NCI-H1694 (cell line): ENCODE results near the gene SGCA.

Source experiments
- DNase-seq: peaks from one replicate; lab custom pipeline; 2025; lab: John Stamatoyannopoulos, UW

The SGCA gene

DNA sequence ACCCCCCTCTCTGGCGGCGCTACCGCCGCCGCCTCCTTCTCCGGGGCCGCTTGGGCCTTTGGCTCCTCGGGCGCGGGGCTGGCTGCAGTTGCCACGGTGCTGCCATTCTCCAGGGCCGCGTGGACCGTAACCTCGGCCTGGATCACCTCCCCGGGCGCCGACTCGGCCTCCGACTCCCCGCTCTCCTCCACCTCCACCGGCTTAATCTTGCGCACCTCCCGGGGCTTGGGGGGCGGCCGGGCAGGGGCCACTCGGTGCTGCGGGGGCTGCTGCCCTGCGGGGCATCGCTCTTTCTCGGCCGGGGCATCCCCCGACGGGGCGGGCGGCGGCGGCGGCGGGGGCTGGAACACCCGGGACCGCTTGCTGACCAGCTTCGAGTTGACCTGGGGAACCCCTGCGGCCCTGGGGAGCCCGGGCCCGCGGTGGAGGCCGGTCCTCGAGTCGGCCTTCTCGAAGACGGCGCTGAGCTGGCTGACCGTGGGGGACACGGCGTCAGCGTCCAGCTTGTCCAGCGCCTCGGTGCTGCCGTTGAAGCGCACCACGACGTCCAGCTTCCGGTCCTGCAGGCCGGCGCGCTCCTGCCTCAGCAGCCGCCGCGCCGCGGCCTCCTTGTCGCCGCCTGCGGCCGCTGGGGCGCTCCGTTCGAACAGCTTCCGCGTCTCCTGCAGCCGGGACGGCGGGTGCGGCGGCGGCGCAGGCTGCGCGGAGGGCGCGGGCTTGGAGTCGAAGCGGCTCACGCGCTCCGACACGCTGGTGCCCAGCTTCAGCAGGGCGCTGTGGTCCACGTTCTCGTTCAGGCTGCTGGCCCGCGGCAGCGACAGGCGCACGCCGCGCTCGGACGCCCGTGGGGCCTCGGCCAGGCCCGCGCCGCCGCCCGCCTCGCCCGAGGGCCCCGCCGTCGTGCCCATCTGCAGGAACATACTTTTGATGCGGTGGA, 16.1 kb upstream of the SGCA start:
- no peak for DNase-seq

DNA sequence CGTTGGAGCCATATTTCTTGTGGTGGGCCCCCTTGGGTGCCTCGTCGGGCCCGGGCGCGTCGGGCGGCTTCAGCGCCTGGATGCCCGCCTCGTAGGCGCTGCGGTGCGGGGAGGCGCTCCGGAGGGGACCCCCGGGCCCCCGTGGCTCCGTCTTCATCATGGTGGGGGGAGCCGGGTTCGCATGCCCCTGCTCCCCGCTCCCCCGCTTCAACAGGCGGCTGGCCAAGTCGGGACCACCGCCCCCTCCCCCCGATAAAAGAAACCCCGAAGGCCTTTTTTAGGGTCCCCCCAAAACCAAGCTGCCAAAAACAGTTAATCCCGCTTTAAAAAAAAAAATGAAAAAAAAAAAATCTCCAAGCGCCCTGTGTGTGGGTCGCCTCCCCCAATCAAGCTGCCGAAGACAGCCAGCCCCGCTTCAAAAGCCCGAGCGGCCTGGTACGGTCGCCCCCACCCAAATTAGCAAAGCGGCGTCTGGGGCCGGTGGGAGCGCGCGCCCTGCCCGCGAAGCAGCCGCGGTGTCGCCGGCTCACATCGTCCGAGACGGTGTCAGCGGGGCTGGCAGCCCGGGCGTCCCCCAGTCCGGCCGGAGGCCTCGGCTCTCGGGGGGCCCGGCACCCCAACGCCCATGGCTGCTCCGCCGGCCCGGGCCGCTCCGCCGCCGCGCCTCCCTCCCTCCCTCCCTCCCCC, 15.3 kb upstream of the SGCA start, which contains the start of gene PPP1R9B:
Gene PPP1R9B, minus strand, starts transcription at position 324 of the 687 bp plus-strand sequence. Its CDS starts 164 bp downstream, at position 160.
- no peak for DNase-seq

DNA sequence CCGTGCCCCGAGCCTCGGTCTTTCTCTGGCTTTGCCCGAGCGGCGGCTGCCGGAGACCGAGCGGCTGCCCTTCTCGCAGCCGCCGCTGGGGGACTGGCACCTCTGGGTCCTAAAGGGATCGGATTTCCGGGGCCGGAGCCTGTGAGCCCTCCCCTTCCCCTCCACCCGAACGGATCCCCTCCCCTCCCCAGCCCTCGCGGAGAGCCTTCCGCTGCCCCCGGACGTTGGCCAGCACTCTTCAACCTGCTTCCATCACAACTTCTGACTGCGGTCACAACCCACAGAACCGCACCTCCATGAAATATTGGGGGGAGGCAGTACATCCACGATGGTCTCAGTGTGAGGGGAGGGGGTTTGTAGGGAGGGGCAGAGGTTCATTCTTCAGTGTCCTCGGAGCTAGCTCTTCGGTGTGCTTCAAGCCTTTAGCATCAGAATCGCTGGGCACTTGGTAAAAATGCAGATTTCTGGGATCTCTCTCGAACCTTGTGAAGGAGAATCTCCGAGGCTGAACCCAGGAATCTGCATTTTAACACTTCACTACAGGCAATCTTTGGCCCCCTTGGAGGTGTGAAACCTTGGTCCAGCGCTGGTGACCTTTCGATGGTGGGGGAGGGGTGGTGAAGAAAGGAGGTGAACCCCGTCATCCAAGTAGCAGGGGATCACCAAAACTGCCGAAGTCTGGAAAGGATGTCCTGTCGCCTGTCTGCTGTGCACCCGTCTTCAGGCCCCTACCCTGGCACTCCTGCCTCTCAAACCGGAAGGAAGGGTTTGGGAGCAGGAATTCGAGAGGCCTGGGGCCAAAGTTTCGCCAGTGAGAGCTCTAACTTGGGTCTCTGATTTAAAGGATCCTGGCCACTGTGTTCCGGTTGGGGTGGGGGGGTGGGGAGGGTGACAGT, 14.5 kb upstream of the SGCA start:
- peak; percentile 57 for DNase-seq

DNA sequence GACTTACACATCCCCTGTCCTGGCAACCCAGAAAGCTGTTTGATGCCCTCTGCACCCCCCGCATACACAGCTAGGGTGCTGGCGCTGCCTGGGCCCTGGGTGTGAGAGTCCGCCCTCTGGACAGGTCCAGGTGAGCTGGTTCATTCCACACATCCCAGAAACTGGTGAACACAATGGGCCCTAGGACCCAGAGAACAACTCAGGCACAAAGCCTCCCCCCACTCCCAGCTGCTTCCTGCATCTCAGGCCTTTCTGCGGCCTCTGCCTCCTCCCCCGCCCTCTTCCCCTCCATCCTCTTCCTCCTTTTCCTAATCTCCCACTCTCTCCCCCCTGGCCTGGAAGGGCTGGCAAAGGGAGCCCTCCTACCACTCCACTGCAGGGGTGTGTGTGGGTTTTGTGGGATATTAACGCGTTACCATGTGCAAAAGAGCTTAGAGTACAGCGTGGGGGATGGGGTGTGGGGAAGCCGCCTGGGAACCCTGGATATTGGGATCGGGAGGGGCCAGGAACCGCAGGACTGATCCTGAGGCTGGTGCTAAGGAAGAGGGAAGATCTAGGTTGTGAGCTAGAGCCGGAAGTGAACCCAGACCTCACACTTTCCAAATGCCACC, 13.8 kb upstream of the SGCA start:
- DNase-seq, result peak; percentile 87

DNA sequence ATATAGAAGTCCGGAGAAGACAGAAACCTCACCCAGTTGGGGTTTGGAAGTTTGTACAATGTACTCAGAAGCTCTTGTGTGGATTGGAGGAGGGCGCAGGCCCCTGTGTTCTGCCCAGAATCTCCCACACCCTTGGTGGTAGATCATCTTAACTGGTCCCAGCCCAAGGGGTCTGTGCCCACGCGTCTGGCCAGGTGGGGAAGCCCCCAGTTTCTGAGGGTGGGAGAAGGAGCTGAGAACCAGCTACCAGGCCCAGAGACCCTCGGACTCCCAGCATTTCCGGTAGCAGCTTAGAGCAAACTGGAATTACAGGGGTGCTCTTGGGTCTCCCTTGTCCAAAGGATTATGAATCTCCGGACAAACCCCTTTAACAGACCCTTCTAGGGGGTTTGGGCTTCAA, 13.1 kb upstream of the SGCA start:
- DNase-seq, result no peak

DNA sequence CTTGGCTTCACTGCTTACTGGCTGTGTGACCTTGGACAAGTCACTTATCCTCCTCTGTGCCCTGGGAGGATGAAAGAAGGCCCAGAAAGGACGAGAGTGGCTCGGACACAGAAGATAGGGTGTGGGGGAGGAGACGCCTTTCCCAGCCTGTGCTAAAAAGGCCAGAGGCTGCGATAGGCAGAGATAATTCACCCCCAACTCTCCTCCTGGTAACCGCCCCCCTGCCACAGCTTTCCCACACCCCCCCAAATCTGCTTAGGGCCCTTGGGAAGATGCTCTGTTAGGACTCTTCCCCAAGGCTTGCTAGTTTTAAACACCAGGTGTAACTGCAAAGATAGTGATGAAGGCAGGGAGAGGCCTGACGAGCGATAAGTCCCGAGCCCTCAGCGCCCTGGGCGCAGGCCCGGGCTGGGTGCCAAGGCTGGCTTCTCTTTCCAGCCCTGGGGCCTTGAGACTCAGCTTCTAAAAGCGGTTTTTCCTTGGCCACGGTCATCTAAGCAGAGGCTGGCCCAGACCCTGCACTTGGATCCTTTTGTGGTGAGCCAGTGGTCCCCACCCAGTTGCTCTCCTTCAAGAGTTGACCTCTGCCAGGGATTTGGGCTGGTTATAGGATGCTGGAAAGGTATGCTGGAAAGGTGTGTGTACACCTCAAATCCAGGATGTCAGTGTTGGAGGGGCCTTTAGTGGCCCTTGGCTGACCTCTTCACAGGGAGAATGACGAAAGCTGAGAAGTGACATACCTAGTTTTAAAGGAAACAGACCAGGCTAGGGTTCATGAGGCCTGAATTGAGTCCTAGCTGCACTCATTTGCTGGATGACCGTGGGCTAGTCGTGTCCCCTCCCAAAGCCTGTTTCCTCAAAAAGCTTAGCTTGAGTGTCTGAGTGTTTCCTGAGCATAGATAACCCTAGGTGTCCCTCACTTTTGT, 11.9 kb upstream of the SGCA start:
- DNase-seq, result no peak

DNA sequence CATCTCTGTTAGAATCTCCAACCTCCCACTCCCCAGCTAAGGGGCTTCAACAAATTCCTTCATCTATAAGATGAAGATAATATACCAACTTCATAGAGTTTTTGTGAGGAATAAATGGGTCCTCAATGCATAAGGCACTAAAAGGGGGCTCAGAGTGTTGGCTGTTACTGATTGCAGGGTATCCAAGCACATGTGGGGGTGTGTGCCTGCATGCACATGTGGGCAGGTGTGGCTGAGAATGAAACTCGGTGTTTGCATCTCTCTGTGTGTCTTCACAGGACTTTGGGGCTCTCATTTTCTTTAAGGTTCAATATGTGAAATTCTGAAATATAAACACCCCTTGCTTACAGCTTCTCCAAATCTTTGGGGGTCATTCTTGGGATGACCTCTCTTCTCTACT, 11.2 kb upstream of the SGCA start:
- DNase-seq, result no peak

DNA sequence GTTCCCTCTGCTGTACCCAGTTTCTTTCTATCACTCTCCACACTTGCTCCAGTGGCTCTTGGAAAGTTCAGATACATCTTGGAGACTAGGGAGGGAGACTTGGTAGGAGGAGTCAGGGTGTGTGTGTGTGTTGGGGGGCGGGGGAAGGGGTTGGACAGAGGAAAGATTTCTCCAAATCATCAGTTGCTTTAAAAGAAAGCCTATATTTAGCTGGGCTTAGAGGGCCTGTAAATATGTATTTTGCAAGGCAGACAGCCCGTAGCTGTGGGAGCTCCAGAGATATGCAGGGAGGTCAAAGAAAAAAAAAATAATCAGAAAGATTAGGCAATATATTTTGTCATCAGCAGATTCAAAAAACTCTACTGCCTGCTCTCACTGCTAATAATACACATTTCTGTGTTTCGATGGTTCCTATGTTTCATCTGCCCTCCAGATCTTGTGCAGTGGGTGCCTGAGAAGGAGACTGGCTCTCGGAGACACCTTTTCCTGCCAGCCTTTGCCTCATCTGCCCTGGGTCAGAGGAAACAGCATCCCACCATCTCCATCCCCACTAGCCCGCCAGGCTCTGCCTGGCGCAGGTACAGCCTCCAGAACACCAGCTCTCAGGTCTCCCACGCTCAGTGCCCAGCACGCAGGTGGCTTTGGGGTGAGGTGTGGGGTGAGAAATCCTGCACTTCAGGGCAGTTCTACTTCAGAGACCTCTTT, 10.5 kb upstream of the SGCA start:
- DNase-seq, result no peak

DNA sequence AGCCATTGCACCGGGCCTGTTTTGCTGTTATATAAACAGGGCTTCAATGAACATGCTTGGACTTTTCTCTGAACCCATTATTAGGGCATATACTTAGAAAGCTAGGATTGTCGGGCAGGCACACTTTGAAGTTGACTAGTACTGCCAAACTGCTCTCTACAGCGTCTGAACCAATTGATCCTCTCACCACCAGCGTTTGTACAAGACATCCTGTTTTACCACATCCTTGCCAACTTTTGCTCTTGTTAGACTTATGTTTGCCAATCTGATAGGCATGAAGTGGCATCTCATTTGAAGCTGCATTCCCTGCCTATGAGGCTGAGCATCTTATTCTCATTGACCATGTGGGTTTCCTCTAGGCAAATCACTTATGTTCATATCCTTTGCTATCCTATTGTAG, 7.9 kb upstream of the SGCA start:
- no peak for DNase-seq

DNA sequence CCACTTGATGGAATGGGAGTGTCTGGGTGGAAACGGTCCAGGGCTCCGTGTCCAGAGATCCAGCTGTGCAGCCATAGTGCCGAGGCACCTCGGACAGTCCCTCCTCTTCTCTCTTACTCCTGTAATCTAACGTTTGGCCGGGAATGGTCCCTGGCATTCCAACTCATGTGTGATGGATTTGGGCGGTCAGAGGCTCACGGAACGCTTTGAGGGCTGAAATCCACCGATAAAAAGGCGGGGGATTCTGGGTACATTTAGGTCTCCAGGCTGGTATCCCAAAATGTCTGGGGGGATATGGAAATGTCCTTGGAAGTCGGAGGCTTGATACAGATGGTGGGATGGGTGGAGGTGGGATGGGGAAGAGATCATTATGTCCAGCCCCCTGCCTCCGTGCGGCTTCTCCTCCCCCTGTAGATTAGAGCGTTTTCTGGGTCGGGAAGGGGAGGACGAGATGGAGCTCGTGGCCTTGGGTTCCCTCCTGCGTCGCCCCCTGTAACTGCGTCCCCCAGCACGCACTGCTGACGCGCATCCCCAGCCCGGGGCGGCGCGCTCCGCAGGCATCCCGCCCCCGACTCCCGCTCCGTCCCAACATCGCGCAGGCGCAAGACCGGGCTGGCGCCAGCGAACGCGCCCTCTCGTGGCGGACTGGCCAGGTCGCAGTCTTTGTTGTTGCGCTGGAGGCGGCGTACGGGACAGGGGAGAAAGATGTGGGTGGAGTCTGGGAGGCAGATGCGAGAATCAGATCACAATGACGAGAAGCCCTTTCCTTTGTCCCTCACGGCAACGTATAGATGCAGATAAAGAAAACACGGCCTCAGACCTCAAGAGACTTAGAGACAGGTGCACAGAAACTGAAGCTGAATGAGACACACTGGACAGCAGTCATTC, 4.5 kb upstream of the SGCA start:
- peak; percentile 90 for DNase-seq

DNA sequence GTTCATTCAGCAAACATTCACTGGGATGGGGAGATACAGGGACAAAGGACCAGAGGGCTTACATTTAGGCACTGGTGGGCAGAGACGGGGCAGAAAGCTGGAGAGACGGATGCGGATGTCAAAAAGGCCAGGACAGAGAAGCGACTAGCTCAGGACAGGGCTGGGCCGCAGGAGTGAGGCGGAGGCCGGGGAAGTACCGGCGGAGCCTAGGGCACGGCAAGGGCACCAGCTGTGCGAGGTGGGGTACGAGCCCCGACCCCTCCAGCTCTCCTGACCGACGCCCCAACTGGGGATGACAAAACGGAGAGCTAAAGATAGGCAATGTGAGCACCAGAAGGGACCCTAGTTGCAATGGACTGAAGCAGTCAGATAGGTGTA, 3.9 kb upstream of the SGCA start:
- no peak for DNase-seq

DNA sequence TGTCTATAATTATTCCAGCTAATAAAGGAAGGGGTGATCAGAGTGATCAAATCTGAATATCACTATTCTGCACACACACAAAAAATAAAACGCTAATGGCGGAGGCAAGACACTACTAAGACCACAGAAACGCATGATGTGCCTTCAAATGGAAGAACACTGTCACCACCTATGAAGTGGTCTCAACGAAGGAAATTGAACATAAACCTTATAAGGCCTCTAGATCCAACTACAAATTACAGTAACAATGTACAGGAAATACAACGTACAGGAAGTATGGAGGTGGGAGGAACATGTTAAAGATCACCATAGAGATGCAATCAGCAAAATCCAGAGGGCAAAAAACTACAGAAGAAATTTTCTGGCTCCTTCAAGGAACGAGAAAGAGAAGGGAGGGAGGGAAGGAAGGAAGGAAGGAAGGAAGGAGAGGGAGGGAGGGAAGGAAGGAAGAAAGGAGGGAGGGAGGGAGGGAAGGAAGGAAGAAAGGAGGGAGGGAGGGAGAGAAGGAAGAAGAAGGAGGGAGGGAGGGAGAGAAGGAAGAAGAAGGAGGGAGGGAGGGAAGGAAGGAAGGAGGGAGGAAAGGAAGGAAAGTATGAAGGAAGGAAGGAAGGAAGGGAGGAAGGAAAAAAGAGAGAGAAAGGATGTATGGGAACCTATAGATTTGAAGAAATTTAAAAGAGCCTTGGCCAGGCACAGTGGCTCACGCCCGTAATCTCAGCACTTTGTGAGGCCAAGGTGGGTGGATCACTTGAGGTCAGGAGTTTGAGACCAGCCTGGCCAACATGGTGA, 3.1 kb upstream of the SGCA start:
- DNase-seq, result no peak

DNA sequence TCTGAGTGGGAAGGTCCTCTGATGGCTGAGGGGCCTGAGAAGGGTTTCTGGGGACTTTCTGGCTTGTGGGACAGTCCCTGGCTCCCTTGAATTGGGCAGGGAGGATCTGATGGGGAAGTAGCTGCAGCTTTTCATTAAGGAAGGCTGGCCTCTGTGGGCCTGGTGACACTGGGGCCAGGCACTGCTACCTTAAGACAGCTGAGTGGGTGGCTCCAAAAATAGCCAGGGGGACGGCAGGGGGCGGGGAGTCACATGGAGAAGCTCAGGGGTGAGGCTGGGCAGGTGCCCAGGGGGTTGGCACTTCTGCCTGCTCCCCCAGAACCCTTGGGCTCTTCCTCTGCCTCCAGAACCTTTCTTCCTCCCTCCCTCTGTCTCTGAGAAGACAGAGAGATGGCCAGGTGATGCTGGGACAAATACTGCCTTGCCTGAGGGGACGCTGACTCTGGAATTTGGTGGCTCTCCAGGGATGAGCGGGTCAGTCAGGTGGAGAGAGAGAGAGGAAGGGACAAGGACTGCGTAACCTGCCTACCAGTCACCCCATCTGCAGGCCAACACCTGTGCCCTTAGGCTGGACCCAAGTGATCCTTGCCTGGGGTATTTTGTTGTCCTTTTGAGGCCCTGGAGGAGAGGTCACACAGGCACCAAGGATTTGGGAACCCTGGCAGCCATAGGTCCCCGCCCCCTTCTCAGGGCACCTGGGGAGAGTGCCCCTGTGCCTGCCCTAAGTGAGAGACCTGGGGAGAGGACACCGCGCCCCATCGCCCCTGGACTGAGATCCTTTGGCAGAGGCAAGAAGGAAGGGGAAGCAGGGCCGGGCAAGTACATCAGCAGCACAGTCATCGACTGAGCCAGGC, 1.7 kb upstream of the SGCA start:
- no peak for DNase-seq

DNA sequence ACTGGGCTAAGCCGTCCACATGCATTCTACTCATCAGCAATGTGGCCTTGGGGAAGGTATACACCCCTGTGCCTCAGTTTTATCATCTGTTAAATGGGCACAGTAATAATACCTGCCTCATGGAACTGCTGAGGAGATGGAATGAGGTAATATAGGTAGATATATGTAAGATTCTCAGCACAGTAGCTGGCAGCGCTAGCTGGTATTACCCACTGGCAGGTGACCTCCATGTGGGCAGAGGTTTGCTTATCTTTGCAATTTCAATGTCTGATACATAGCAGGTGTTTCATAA, 1.2 kb upstream of the SGCA start:
- no peak for DNase-seq

DNA sequence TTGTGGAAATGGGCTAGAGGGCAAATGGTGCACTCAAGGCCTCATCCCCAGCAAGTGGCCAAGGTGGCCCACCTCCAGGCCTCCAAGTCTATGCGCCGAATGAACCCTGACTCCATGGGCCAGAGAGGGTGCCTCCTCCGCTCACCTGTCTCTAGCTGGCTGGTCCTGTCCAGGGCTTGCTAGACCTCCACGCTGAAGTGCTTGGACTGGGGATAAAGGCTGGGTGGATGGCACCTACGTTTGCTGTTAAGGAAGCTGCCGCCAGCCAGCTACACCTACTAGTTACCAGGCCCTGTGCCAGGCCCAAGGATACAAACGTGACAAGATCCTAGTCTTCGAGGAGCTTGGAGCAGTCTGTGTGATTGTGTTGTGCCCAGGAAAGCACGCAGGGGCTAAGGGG, 739 bp upstream of the SGCA start:
- no peak for DNase-seq

DNA sequence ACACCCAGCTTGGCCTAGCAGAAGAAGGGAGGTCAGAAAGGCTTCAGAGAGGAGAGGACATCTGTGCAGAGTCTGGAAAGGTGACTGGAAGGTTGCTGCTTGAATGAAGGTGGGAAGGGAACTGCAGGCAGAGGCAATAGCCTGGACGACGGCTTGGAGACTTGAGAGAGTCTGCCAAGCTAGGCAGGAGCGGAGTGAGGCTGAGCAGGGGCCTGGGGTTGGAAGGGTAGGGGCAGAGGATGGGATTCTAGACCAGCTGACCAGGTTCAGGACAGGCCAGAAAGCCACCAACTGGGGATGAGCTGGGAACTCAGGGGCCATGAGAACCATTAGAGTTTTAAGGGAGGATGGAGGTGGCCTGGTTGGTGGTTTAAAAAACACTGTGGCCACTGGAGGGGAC, 339 bp upstream of the SGCA start:
- no peak for DNase-seq

DNA sequence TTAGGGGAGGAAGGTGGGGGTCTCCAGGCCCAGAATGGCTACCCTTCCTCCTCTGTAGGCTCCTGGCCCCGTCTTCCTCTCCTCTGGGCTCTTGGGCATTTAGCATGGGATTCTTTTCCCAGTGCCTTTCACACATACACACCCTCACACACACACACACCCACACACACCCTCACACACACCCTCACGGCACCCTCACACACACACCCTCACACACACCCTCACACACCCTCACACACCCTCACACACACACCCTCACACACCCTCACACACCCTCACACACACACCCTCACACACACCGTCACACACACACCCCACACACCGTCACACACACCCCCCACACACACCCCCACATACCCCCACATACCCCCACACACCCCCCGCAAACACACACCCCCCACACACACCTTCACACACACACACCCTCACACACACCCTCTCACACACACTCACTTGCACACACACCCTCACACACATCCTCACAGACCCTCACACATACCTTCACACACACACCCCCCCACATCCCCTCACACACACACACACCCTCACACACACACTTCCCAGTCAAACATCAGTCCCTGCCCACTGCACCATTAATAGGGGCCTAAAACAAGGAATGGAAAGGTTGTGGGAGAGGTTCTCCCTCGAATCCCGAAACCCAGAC, 845 bp downstream of the SGCA start:
- no peak for DNase-seq
